HG03103 (cell line): ENCODE measurements around the gene CACNA1D.

Source experiments
- ATAC-seq: cut with Tn5 transposase; IDR thresholded peaks from one replicate; pipeline ENCODE4 v1.9.1; 2021; ENCODE audit warnings: low read depth; ENCODE audit not compliant: unreplicated experiment

Gene CACNA1D

DNA sequence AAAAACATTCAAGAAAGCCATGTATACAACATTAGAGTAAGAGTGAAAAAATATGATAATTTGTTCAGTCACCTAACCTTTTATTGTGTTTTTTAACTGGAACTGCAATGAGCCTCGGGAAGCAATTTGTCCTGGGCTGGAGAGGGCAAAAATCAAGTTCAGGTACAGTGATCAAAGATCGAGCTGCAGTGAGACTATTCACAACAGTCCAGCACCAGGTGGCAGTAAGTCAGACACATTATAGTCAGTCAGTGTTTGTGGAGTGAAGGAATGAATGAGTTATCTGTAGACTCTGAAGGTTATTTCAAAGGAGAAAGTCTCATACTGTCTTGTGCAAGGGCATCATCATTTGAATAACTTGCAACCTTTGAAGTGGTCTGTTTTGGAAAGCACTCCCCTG, 235.2 kb downstream of the CACNA1D start:
- ATAC-seq, result peak; percentile 56

DNA sequence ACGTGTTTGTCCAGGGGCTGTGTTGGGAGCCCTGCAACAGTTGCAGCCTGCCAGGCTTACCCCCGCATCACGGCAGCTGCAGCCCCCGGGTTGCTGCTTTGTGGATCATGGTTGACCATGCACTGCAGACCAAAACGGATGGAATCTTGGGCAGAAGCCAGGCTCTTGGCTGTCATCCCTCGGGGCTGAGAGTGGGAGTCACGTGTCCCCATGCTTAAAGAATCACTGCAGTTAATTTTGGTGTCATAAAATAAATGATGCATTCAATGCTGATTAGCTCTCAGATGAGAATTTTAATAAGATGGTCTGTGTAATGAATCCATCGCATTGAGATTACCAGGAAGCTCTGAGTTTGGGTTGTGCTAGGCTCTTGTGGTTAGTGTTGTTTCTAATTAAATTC, 236.2 kb downstream of the CACNA1D start:
- ATAC-seq, result no peak

DNA sequence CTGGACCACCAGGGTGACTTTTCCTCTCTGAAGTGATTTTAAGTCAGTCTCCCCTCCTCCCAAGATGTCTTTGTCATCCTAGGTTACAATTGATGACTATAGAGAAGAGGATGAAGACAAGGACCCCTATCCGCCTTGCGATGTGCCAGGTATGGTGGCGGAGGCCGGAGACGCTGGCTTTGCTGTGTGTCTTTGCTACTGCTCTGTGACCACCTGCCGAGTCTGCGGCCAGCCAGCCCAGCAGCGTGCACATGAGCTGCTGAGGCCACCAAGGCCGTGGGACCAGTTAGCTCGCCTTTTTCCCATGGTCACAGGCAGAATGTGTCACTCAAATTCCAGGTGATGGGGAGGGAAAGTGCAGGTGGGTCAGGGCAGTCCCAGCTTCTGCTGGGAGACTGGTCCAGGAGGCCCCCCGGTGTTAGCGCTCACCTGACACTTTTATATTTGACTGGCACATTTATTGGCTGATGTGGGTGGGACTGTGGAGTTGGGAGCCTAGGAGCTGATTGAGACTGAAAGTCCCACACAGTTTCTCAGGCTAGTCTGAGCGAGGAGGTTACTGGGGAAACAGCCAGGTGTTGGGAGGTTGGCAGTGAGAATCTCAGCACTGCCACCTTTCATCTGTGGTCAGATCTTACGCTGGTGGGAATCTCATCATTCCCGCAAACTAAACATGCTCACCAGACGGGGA, 237.7 kb downstream of the CACNA1D start:
- ATAC-seq, result no peak

DNA sequence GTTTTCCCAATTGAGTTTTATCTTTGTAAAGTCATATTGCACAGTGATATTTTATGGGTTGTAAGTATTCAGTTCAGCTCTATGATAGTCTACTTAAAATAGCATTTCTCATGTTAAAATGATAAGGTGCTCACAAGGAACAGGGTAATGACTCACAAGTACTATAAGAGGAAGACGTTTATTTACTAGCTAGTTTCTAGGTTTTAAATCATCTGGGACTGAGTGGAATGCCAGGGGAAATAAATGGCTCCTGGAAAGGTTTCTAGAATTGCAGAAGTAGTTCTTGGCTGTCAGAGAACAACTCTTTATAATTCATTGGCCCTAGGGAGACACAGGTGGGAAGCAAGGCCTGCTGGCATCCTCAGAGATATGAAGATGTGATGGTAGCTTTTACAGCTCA, 239.0 kb downstream of the CACNA1D start:
- no peak for ATAC-seq

GRCh38 chr3:53739966-53740365, 245.6 kb downstream of the CACNA1D start:
- ATAC-seq, result no peak

DNA sequence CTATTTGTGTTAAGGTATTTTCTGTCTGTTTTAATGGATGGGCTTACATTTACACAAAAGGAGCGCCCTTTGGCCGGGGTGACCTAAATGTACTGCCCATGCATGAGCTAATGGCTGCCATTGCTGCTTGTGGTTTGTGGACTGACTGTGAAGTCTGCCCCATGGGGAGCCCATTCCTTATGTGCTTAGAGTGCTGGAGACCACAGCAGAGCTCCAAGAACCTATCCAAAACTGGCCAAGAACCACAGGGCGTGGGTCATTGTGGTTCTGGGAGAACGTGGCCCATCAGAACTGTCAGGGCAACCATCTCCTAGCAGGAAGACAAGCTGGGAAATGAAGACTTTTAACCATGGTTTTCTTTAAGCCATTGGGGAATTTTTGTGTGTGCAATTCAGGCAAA, 246.5 kb downstream of the CACNA1D start:
- no peak for ATAC-seq

DNA sequence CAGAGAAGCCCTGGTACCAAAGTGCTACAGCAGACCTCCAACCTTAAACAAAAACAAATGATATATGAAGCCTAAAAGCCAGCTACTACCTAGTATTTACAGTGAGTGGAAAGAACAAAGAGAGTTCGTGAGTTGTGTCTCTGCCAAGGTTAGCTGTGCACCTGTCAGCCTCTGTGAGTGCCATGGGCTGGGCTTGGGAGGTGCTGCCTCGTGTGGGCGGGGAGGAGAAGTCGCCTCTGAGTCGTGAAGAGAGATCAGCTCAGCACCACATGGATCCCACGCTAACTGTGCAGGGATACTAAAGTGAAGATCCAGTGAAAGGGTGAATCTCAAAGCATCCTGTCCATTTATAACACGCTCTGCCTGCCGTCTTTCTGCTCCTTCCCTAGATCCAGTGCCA, 249.9 kb downstream of the CACNA1D start:
- no peak for ATAC-seq

GRCh38 chr3:53747559-53747958, 253.1 kb downstream of the CACNA1D start:
- no peak for ATAC-seq

DNA sequence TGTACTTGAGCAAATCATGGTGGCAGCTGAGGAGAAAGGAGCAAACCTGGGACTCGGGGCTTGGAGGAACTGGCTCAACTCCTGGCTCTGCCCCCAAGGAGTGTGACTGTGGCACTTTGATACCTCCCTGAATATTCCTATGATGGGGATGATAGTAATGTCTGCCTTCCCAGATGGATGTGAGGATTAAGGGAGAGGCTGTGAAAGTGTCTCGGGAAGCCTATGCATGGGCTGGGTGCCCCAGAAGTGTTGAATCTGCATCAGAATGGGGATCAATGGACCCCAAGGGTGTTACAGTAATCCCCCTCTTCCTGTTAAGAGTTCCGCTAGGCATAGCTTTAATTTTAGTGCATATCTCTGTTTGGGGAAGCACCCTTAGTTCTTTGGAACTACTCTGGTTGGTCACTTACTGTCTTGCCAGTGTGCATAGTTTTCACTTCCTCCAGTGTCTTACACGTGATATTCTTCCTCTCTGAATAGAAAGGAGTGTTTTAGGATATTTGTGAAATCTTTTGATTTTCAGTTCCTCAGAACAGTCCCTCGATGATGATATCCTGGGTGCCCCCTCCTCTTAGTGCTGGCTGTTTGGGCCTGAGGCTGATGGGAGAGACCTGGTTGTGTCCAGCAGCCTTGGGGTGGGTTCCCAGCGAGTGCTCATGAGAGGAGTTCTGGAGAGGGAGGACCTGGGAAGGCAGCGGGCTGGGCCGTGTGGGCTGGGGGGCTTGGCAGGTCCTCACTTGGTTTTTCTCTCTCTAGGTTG, 254.3 kb downstream of the CACNA1D start:
- ATAC-seq, result peak; percentile 82

GRCh38 chr3:53749448-53749847, 255.0 kb downstream of the CACNA1D start:
- no peak for ATAC-seq

DNA sequence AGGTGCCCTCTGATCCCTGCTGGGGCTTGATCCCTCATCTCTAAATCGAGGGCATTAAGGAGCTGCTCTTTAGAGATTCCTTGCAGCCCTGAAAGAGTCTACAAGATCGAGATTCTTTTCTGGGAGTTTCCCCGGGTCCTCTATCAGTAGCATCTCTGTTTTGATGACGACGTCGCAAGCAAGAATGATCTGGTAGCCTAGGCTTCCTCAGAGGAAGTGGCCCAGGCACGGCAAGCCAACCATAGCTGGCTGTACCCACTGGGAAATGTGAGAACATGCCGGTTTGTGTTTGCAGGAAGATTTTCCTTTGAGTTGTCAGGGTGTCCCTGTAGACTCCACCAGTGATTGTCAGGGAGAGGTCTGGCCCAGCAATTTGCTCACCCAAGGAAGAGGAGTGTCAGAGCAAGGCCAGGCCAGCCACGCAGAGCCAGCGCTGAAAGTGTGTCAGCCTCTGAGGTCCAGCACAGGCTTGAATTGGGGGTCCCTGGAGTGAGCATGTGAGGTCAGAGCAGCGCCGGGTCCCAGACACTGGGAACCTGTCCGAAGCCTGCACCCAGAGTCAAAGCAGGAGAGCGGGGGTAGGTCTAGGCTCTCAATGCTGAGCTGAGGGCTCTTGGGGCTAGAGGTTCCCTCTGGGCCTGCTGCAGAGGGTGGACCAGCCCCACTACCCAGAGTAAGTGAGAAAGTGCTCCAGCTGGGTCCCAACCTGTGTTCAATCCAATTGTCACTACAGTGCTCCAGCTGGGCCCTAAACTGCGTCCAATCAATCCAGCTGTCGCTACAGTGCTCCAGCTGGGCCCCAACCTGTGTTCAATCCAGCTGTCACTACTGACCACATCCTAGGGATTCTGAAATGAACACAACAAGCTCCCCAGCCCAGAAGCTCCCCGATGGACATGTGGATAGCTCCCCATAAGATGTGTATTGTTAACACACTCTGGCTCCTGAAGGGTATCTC, 256.1 kb downstream of the CACNA1D start:
- ATAC-seq, result peak; percentile 30

DNA sequence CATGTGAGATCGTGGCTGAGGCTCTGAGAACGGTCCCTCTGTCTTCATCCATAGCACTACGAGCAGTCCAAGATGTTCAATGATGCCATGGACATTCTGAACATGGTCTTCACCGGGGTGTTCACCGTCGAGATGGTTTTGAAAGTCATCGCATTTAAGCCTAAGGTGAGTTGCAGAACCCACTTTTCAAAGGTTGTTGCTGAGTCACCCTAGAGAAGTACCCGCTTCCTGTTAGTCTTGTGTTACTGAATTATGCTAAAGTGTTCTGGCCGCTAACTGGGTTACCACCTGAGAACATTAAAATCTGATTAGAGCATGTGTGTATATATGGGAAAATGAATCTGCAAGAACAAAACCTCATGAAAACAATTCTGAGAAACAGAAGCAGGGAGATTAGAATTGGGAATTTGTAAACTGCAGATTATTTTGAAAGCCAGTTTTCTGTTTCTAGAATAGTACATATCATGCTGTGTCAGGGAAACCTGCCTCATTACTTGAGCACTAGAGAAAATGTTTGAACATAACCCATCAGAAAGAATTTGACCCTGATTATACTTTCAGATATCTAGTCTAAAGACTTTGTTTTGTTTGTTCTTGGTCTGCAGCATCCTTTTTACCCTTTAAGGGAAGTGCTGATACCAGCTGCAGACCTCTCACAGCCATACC, 259.2 kb downstream of the CACNA1D start:
- no peak for ATAC-seq

DNA sequence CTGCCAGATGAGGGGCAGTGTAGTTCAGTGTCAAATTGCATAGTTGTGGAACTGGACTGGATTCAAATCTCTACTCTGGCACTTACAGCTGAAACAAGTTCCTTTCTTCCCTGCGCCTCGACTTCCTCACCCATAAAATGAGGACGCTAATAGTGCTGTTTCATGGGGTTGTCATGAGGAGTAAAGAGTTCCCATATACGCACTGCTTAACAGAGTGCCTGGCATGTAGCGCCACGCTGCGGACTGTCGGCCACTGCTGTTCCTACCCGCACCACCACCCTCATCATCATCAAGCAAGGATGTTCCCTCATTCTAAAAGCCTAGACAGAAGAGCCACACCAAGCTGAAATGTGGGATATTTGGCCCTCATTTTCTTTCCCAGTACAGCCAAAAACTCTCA, 259.9 kb downstream of the CACNA1D start:
- ATAC-seq, result no peak

- ATAC-seq, result no peak
Observed at GRCh38 chr3:53758846-53759245, 264.4 kb downstream of the CACNA1D start.

GRCh38 chr3:53763353-53763752, 268.9 kb downstream of the CACNA1D start:
- ATAC-seq, result no peak

DNA sequence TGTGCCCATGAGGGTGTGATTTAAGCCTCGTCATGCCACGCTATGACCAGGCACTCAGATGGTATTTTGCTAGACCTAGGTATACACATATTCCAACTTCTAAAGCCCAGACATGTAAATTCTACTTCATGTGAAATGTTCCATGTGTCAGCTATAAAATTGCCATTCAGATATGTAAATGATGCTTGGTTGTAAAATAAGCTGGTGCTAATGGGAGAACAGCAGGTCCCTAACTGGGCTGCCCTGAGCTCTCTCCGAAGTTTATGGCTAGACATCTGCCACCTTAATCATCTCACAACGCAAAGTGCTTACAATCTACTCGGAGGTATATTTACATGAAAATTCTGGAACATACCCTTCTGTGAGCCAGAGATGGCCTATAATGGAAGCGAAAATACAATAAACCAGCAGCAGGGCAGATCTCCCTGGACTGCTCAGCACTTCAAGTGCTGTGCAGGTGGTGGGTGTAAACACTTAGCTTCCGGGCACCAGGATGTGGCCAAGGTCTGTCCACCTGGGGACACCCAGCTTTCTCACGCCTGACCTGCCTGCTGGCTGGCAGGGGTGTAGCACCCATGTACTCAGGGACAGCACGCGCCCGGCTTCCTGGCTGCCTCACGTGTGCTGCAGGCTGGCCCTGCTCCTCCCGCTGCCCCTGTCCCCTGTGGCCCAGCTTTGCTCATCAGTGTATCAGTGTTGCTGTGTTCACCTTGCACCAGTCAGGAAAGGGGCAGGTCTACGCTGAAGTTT, 269.8 kb downstream of the CACNA1D start:
- no peak for ATAC-seq

DNA sequence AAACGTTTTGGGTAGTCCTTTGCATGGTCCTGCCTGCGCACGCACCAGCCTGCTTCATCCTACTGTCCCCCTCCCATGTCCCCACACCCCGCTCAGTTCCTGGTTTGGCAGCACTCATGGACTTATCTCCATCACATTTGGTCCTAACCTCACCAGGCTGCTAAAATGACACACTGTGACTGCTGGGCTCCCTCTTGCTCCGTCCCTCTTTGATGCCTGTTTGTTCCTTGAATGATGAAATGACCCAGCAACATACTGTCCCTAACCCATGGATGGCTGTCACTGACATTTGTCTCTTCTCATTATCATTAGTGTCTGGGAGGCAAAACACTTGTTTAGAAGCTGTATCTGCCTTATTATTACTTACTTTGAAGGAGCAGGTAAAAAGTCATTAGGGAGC, 271.3 kb downstream of the CACNA1D start:
- ATAC-seq, result no peak

GRCh38 chr3:53766706-53767105, 272.3 kb downstream of the CACNA1D start:
- ATAC-seq, result no peak

DNA sequence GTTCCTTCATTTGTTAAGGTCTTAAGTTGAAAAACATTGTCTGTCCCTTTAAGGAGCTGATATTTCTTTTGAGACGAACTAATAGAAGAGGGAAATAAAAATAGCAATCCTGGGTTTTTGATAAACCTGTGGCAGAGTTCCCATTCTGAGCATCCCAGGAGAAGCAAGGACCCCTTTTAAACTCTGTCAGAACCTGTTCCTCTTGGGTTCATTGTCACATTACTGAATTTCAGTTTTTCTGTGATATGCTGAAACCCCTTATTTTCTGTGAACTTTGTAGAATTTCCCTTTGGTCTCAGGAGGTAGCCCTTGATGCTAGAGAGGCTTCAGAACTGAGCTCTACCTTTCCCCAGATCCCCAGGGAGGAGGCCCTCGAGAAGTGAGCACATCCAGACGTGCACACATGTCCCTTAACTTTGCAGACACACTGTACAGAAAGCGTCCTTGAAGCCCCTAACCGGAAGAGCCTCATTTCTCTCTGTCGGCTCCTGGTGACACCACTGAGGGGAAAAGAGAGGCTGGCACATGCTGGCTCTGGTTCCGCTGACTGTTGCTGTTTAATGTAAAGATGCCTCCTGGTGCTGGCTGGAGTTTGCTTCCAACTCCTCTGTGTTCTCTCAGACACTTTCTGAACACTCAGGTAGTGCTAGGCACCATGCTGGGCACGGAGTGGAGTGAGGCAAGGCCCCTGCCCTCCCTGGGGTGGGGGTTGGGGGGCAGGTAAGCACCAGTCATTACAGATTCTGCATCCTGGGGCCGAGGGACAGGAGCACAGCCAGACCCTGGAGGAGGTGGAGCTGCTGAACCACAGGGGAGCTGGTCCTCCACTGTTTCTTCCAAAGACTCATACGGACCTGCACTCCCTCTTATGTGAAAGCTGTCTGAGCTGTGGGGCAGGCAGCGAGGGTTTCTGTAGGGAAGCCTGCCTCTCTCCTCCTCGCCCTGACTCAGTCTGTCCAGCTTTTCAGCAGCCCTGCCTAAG, 274.4 kb downstream of the CACNA1D start:
- no peak for ATAC-seq
